EL (cell line): ENCODE data around the gene CENPO.

ENCODE experiments used
- DNase-seq: peaks from one replicate; pipeline ENCODE4 v3.0.0-alpha.2; 2016

CENPO gene

GRCh38 chr2:24824966-24825882 lies 32.0 kb downstream of the CENPO start:
- DNase-seq: no peak

DNA sequence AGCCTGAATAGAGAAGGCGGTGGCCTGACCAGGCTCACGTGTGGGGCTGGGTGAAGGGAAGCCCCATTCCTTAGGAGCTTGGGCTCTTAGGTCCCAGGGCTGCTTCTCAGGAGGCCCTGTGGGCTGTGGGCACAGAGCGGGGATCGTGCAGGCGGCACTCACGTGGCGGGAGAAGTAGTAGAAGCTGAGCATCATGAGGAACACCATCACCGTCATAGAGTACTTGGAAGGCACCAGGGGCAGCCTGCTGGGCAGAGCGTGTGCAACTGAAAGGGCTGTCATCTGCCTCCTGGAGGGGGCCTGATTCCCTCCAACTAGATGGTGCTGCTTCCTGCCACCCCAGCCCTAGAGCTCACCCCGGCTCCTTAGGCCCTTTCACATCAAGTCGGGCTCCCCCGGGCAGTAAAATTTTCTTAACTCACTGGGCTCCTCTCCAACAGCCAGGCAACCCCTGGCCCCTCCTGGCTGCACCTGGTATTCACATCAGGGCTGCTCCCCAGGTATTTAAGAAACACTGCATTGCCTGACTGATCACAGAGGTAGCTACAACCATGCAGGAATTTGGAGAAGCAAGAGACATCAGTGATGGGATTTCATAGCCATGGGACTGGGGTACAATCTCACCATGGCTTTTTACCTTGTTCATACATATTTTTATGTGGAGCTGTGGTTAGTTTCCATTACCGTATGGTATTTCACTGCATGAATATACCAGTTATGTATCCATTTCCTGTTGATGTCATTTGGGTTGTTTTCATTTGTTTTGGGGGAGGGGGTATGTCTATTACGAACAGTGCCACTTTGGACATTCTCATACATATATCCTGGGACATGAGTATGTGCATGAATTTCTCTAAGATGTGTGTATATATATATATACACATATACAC lies 32.9 kb downstream of the CENPO start:
- peak; percentile 42 for DNase-seq

DNA sequence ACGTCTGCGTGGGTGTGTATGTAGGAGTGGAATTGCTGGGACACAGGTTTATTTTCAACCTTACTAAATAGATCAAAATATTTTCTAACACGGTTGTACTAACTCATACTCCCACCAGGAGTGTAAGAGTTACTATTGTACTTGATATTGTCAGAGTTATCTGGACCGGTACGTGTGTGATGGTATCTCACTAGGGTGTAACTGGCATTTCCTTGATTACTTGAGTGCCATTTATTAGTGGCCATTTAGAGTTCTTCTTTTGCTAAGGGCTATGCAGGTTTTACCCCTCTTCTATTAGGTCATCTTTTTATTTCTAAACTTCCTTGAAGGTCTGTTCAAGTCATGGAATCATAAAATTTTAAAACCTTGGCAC lies 33.5 kb downstream of the CENPO start:
- DNase-seq: no peak

DNA sequence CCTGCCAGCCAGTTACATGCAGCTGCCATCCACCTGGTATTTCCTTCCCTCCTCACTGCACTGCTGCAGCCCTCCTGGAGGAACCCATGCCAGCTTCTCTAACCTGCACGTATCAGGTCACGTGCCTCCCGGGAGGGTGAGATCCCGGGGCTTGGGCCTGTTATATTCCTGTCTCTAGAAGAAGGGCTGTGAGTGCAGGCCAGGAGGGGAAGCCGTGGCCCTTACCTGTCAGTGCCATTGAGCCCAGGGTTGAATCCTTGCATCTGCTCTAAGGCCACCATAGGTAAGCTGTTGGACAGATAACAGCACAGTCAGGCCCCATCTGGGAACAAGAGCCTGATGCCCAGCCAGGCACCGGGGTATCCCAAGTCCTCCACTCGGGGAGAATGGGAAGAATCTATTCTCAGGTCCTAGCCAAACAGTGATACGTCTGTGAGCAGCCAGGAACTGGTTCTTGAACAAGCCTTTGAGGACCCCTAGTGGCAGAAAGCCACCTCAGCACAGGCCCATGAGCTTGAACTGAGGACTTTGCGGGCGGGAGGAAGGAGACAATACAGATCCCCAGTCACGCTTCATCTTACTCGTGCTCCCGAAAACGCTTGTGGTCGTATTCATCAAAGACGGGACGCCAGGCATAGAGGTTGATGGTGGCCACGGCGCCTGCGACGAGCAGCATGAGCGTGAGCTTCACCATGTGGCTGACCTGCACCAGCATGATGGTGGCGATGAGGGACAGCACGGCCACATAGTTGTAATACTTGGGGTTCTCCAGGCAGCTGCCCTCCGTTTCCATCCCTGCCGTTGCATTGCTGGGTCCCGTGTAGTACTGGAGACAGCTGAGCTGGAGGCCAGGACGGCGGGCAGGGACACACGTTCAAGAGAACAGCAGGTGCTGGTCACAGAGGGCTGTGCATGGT lies 34.4 kb downstream of the CENPO start:
- peak; percentile 84 for DNase-seq

DNA sequence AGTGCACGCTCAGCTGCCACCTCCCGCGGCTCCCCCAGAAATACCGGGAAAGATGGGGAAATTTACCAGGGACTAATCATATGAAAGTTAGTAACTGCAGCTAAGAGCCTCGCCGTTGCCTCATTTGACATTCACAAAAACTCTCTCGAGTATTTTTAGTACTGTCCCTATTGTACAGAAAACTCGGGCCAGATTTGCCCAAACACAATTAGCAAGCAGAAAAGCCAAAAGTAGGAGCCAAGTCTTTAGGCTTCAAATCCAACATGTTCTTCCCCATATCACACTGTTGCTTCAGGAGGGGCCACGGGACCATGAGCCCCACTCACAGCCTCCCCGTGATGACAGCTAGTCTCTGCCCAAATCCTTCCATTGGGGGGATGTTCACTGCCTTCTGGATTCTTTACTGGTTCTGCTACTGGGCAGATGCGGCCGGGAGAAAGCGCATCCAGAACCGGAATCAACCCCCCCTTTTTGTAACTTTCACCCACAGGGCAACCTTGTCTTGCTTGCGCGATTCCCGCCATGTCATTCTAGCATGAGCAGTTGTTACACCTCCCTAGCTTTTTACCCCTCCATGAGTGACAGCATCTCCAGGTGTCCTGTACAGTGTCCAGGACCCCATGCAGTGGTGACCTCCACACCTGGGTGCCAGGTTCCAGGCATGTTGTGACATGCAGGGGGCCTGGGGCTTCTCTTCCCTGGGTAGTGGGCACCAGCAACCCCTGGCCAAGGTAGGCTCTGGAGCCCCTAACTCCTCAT lies 35.2 kb downstream of the CENPO start:
- no peak for DNase-seq

DNA sequence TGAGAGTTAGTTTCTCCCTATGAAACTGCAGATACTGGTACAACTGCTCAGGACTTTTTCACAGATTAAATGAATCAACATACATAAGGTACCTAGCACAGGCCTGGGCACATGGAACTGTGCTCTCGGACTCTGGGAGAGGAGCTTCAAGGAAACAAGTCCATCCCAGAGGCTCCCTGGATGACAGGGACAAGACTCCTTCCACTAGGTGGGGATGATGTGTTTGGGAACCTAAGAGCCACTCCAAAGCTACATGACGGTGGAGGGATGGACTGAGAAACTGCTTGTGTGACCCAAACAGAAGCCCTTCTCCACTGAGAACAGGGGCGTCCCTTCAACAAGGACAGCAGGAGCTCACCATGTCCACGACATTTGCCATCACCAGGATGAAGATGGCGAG lies 37.1 kb downstream of the CENPO start:
- DNase-seq: no peak

- no peak for DNase-seq
These were observed 37.6 kb downstream of the CENPO start for GRCh38 chr2:24830786-24831185.

GRCh38 chr2:24831221-24832072 lies 38.2 kb downstream of the CENPO start:
- DNase-seq: no peak

DNA sequence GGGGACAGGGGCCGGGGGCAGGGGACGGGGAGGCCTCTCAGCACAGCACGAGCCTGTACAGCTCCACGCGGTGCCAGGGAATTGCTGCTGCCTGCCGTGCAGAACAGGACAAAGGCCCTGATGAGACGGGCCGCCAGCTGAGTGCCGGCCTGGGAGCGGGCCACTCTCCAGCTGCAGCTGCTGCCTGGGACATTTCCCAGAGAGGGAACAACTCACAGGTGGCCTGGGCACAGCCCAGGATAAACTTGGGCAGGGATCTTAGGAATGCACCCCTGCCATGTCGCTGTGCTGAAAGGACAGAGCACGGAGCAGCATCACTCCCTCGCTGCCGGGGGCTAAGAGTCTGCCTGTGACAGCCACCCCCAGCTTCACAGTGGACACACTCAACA lies 38.8 kb downstream of the CENPO start:
- no peak for DNase-seq

- DNase-seq: no peak
These were observed 39.3 kb downstream of the CENPO start for GRCh38 chr2:24832521-24832920.

DNA sequence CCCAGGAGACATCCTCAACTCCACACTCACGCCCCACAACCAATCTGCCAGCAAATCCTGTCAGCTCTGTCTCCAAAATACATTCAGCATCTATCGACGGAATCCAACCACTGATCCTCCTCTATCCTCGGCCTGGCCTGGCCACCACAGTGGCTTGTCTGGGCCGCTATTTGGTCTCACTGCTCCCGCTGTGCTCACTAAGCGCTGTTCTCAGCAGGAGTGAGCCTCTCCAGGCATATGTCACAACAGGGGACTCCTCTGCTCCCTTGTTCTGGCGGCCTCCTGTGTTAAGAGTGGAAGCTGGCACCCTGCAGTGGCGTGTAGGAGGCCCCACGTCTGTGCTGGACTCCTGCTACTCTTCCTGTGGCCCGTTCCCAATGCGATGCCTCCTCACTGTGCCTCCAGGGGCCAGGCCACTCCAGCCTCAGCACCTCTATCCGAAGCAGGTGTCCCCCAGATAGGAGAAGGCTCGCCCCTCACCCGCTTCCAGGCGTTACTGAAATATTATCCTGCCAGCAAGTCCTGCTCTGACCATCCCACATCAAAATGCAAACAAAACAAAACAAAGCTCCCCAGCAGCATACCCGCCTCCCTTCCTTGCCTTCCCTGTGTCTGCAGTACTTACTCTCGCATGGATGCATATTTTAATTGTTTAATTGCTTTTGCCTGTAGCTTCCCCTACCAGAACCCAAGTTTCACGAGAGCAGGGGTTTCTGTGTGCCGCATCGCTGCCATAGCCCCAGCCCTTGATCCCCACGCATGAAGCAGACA lies 39.9 kb downstream of the CENPO start:
- DNase-seq: no peak

- no peak for DNase-seq
These were observed 40.9 kb downstream of the CENPO start for GRCh38 chr2:24833821-24834732.

- DNase-seq: no peak
These were observed 41.6 kb downstream of the CENPO start for GRCh38 chr2:24834733-24835395.

GRCh38 chr2:24835411-24835810 lies 42.2 kb downstream of the CENPO start:
- peak; percentile 80 for DNase-seq

GRCh38 chr2:24836206-24836605 lies 43.0 kb downstream of the CENPO start:
- no peak for DNase-seq

- DNase-seq: no peak
These were observed 43.5 kb downstream of the CENPO start for GRCh38 chr2:24836706-24837105.

GRCh38 chr2:24837996-24838513 lies 44.8 kb downstream of the CENPO start:
- DNase-seq: no peak

GRCh38 chr2:24838541-24838940 lies 45.3 kb downstream of the CENPO start:
- DNase-seq: no peak
